PC-9 (cell line): ENCODE data around the gene CCNY.

Experiments used
- CTCF ChIP-seq: fragments of 200-600 bp; sonication (generic); conservative IDR thresholded peaks from 2 replicates; pipeline ENCODE4 v1.6.1; 2017; ENCODE audit warnings: mixed run types, antibody characterized with exemption, mild to moderate bottlenecking, moderate library complexity
- EZH2 ChIP-seq: fragments of 200-600 bp; sonication (generic); IDR thresholded peaks from 2 replicates; pipeline ENCODE4 v1.8.0; 2017; ENCODE audit warnings: antibody characterized with exemption, low read depth

GRCh38 chr10:35353805-35354204, 17.5 kb downstream of the CCNY start:
- TF ChIP-seq CTCF: no peak
- TF ChIP-seq EZH2: no peak
